GM21737 (cell line): ENCODE data around the gene ACBD4.
"Not testable (repeated sequence)": the region's sequence is repeated elsewhere in the genome, so short reads cannot be mapped to it uniquely, and the experiment has no call there.

ENCODE experiments used
- ATAC-seq: cut with Tn5 transposase; IDR thresholded peaks from one replicate; pipeline ENCODE4 v1.9.1; 2021; ENCODE audit warnings: mild to moderate bottlenecking, moderate library complexity; ENCODE audit not compliant: unreplicated experiment

ACBD4 gene

GRCh38 chr17:45117848-45118646 lies 17.4 kb upstream of the ACBD4 start:
- no peak for ATAC-seq

- ATAC-seq: no peak
Measured at GRCh38 chr17:45118691-45119090, 16.8 kb upstream of the ACBD4 start.

GRCh38 chr17:45119964-45120363 lies 15.5 kb upstream of the ACBD4 start:
- no peak for ATAC-seq

GRCh38 chr17:45120558-45120957 lies 14.9 kb upstream of the ACBD4 start:
- no peak for ATAC-seq

GRCh38 chr17:45121055-45121454 lies 14.4 kb upstream of the ACBD4 start:
- no peak for ATAC-seq

GRCh38 chr17:45123076-45123770 lies 12.3 kb upstream of the ACBD4 start:
- ATAC-seq: no peak

GRCh38 chr17:45123930-45124796 lies 11.3 kb upstream of the ACBD4 start:
- no peak for ATAC-seq

GRCh38 chr17:45124797-45125122 lies 10.7 kb upstream of the ACBD4 start:
- not testable (repeated sequence) for ATAC-seq

GRCh38 chr17:45125509-45125908 lies 10.0 kb upstream of the ACBD4 start:
- no peak for ATAC-seq

- no peak for ATAC-seq
Measured at GRCh38 chr17:45127207-45127547, 8.3 kb upstream of the ACBD4 start.

- ATAC-seq: no peak
Measured at GRCh38 chr17:45127548-45128300, 7.8 kb upstream of the ACBD4 start.

- ATAC-seq: no peak
Measured at GRCh38 chr17:45128331-45128730, 7.2 kb upstream of the ACBD4 start.

- no peak for ATAC-seq
Measured at GRCh38 chr17:45128989-45129388, 6.5 kb upstream of the ACBD4 start.

GRCh38 chr17:45129426-45129939 lies 6.0 kb upstream of the ACBD4 start:
- no peak for ATAC-seq

GRCh38 chr17:45129940-45130680 lies 5.4 kb upstream of the ACBD4 start:
- ATAC-seq: no peak

GRCh38 chr17:45130681-45131615 lies 4.5 kb upstream of the ACBD4 start:
- ATAC-seq: no peak

GRCh38 chr17:45131616-45132319 lies 3.7 kb upstream of the ACBD4 start:
- ATAC-seq: no peak

GRCh38 chr17:45132320-45132571 lies 3.2 kb upstream of the ACBD4 start, which contains the start of gene PLCD3:
Gene PLCD3 (minus strand): TSS chr17:45132515. CDS start chr17:45132410, 105 bp downstream.
- ATAC-seq: no peak
